Stimulated activated CD8-positive, alpha-beta memory T cell treated with anti-CD3 and anti-CD28 coated beads, Interleukin-12 subunit alpha, Interleukin-12 subunit beta, amount 100 ng/mL, for 1 hour (primary cell): ENCODE results near the gene PRKD1.

Experiments used
- DNase-seq: peaks from one replicate; pipeline ENCODE4 v3.0.0-alpha.2; 2020; ENCODE audit warnings: low read depth

PRKD1 gene

GRCh38 chr14:29838752-29839151 is 88.9 kb downstream of the PRKD1 start:
- no peak for DNase-seq

DNA sequence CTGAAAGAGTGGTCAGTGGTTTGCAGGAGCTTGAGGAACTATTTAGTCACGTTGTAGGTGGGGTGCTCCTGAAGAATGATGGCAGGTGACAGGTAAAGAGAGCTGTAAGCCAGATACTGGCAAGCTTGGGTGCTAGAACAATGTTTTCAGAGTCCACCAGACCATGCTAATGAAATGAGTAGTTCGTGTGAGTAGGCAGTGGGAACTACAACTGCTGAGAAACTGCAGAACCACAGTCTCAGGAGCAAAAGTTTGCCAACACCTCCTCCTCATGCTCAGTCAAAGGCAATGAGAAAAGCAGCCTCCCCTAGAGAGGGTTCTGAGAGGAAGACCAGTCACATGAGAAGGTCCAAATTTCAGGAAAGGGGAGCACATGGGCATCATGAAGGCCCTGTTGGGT is 91.3 kb downstream of the PRKD1 start:
- DNase-seq: no peak

- DNase-seq: no peak
These were observed 95.6 kb downstream of the PRKD1 start for GRCh38 chr14:29832042-29832441.

GRCh38 chr14:29829851-29830250 is 97.8 kb downstream of the PRKD1 start:
- no peak for DNase-seq

GRCh38 chr14:29823816-29824215 is 103.8 kb downstream of the PRKD1 start:
- DNase-seq: no peak

DNA sequence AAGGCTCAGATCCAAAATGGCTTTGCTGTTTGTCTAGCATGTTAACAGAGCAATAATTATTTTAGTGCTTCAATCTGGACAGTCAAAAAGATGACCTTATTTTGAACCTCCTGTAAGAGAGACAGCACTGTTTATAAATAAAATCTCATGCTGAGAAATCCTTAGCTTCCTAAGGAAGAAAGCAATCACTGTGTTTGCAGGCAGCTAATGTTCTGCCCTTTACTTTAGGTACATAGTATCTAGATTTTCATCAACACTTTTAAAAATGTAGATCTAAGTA is 105.3 kb downstream of the PRKD1 start:
- no peak for DNase-seq

- DNase-seq: no peak
These were observed 105.8 kb downstream of the PRKD1 start for GRCh38 chr14:29821661-29822429.

- no peak for DNase-seq
These were observed 106.4 kb downstream of the PRKD1 start for GRCh38 chr14:29821242-29821641.

- no peak for DNase-seq
These were observed 106.9 kb downstream of the PRKD1 start for GRCh38 chr14:29820785-29821184.

DNA sequence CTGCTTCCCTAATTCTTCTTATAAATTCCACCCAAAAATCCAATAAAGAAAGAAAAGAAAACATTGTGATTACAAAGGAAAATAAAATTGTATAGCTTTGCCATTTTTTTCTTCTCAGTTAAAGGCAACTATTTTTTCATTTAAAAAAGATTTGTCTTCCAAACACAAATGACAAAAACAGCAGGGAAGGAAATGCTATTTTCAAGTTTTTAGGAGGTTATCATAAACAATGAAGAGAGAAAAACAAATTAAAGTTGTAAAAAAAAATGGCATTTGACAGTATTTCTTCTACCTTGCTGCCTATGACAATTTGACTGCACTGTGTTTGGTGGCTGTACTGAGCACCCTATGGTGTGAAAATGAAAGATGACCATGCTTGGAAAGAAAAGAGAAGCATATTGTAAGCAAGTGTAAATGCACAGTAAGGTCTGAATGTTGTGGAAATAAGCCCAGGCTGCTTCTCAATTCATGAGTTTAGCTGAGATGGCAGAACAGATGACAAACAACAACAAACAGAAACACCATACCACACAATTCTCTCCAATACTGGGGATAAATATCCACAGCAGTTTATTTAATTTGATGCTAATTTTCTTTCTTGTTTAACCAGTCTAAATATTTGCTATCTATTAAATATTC is 109.8 kb downstream of the PRKD1 start:
- DNase-seq: no peak

DNA sequence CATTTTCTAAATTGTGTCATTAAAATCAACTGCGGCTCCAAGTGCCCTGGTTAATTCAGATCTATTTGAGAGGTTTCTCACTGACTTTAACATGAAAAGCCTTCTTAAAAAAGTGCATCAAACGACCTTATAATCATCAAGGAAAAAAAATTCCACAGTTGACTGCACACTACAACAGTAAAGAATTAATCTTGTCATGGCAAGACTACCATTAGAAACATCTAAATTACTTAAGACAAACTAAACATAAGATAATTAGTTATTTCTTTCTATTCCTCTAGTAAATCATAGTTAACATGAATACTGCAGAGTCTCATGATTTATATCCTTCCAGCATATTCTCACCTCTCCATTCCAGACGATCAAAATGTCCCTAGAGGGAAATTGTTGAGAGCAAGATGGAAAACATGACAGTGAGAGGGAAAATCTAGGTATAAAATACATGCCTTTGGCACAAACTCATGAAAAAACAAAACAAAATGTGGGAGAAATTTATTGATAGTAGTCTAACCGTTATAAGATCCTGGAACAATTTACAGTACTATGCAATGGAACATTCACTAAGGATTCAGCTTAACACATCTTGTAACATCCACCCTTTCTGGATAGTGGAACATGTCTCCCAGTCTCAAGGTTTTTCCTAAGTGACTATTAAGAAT is 112.5 kb downstream of the PRKD1 start:
- DNase-seq: no peak

DNA sequence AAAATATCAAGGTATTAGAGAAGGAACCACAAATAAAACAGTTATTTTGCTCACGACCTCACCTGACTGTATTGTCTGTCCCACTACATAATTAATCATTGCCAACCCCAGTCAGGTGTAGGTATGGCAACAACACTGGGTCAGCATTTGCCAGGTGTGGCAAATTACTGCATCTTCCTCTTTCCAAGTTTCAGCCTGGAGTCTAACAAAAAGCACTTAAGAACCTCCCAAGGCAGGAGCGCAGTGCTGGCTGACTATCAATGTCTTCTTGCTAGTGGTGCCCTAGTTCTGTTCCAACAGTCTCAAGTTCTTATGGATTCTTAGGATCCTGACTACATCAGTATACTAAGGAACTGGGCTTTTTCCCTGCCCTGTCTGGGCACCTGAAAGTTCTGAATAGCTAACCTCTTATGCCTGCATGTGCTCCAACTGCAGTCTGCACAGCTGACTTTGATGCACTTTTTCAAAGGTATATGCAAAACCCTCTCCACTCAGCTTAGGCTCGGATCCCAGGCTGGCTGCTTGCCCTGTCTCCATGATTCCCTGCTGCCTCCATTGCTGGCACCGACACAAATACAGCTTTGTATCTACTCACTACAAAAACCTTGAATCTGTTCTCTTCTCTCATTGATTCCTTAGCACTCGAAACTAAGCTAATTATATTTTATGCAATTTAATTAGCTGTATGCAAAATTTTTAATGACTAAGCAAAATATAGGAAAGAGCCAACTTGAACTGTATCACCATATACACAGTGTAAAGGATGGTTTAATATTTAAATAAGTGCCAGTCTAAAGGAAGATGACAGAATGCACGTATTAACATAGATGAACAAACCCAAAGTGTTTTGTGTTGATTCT is 113.3 kb downstream of the PRKD1 start:
- no peak for DNase-seq

GRCh38 chr14:29810682-29811081 is 117.0 kb downstream of the PRKD1 start:
- no peak for DNase-seq

- DNase-seq: no peak
These were observed 117.6 kb downstream of the PRKD1 start for GRCh38 chr14:29810064-29810463.

DNA sequence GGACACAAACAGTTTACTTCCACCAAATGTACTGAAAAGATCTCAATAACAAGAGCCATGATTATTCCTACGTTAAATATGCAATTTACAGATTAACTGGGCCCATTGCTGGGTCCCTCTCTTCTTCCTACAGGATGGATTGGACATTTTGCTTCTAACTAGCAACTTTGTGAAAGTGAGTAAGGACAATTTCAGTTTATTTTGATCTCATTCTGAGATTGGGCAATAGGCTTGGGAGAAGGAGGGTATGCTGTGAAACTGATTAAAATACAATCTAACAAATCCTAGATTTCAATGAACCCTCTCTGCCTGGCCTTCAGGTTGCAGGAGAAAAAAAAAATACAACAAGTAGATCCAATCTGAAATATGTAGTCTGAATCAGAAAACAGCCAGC is 121.5 kb downstream of the PRKD1 start:
- no peak for DNase-seq

- DNase-seq: no peak
These were observed 122.1 kb downstream of the PRKD1 start for GRCh38 chr14:29805415-29806123.

GRCh38 chr14:29804481-29805266 is 123.0 kb downstream of the PRKD1 start:
- DNase-seq: no peak

DNA sequence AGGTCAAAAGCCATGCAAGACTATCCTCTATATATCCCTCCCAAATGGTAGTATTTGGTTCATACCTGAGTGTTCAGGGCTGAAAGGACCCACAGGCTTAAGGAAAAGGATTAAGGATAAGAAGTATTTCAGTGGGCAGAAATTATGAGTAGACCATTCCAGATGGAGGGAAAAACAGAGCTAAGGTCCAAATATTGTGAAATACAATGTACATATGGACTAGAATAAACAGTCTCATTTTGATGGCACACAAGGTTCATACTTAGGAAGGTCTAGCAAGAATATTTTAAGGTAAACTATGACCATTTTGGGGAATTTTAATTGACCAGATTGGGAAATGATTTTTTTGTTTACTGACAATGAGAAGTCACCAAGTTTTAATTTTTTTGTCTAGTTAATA is 124.6 kb downstream of the PRKD1 start:
- no peak for DNase-seq

- DNase-seq: no peak
These were observed 125.4 kb downstream of the PRKD1 start for GRCh38 chr14:29802211-29802610.

DNA sequence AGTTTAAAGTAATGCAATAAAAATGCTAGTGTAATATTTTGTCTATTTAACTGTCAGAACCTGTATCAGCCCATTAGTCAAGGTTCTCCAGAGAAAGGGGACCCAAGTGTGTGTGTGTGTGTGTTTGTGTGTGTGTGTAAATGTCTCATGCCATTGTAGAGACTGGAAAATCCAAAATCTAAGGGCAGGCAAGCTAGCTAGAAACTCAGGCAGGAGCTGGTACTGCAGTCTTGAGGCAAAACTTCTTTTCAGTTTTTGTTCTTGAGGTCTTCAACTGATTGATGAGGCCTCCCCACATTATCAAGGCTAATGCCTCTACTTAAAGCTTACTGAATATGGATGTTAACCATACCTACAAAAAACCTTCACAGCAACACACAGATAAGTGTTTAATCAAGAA is 126.7 kb downstream of the PRKD1 start:
- no peak for DNase-seq

DNA sequence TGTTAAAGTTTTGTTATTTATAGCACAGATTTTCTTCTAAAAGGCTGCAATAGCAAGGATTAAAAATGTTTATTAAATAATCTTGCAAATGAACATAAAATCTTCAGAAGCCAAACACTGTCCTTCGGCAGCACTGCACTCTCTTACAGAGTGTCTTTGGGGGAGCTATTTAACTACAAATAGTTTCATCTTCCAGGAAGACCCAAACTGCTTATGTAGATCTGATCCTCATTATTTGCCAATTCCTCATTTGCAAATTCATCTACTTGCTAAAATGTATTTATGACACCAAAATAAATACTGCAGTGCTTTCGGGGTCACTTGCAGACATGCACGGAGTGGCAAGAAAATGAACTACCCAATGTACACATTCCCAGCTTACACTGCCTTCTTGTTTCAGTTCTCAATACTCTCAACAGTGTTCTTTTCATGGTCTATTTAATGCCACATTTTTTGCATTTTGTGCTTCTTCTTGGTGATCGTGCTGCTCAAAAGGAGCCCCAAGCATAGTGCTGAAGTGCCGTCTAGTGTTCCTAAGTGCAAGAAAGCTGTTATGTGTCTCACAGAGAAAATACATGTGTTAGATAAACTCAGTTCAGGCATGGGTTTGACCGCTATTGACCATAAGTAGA is 128.1 kb downstream of the PRKD1 start:
- DNase-seq: no peak
